DND-41 (cell line): ENCODE data around the gene ACIN1.

ENCODE experiments used
- ATAC-seq: fragments of 200-7000 bp; cut with Tn5 transposase; 3 replicates; pipeline ENCODE4 v1.9.1; 2021; ENCODE audit warnings: low read depth; ENCODE audit not compliant: insufficient read depth
- DNase-seq: peaks from one replicate; pipeline ENCODE4 v3.0.0-alpha.2; 2020
- H2AFZ ChIP-seq: 2 replicates; pipeline ENCODE4 v1.6.0; 2012; ENCODE audit warnings: low read depth, low read length
- H3K27ac ChIP-seq: 2 replicates; pipeline ENCODE4 v1.5.1; 2012; ENCODE audit warnings: low read length, inconsistent platforms
- H3K27me3 ChIP-seq: fragments of 200-600 bp; sonication (generic); 2 replicates; pipeline ENCODE4 v1.6.0; 2012; ENCODE audit warnings: low read length, mild to moderate bottlenecking, inconsistent platforms; ENCODE audit not compliant: insufficient read depth, poor library complexity
- H3K36me3 ChIP-seq: 2 replicates; pipeline ENCODE4 v1.5.1; 2012; ENCODE audit warnings: low read length, inconsistent platforms; ENCODE audit not compliant: insufficient read depth
- H3K4me1 ChIP-seq: 2 replicates; pipeline ENCODE4 v1.5.1; 2012; ENCODE audit warnings: mild to moderate bottlenecking, low read length; ENCODE audit not compliant: insufficient read depth
- H3K4me2 ChIP-seq: 2 replicates; pipeline ENCODE4 v1.6.0; 2012; ENCODE audit warnings: mild to moderate bottlenecking, moderate library complexity, low read length, inconsistent platforms; ENCODE audit not compliant: insufficient read depth
- H3K4me3 ChIP-seq, 2 experiments: fragments of 200-600 bp in 1 of 2; shearing (Covaris generic) in 1 of 2; 2 replicates each; pipeline ENCODE4 v1.5.1; 2012 to 2016; ENCODE audit warnings: inconsistent platforms in 2 of 2, low read length in 2 of 2, mild to moderate bottlenecking in 2 of 2, low read depth in 1 of 2, moderate library complexity in 1 of 2
- H3K79me2 ChIP-seq: 2 replicates; pipeline ENCODE4 v1.6.0; 2012; ENCODE audit warnings: low read length, inconsistent platforms; ENCODE audit not compliant: insufficient read depth
- H3K9ac ChIP-seq: 2 replicates; pipeline ENCODE4 v1.6.0; 2012; ENCODE audit warnings: low read depth, mild to moderate bottlenecking, inconsistent platforms, low read length, moderate library complexity
- H3K9me3 ChIP-seq: 2 replicates; pipeline ENCODE4 v1.5.1; 2012; ENCODE audit warnings: low read length, moderate library complexity, mild to moderate bottlenecking, inconsistent platforms; ENCODE audit not compliant: insufficient read depth, severe bottlenecking
- H4K20me1 ChIP-seq: 2 replicates; pipeline ENCODE4 v1.6.0; 2012; ENCODE audit warnings: low read length; ENCODE audit not compliant: insufficient read depth
- CTCF ChIP-seq: IDR thresholded peaks from 2 replicates; pipeline ENCODE4 v1.5.1; 2012; ENCODE audit warnings: borderline replicate concordance, low read length, moderate library complexity, mild to moderate bottlenecking; ENCODE audit not compliant: poor library complexity, severe bottlenecking; ENCODE audit errors: extremely low read depth
- EZH2 ChIP-seq: IDR thresholded peaks from 3 replicates; pipeline ENCODE4 v1.6.1; 2012; ENCODE audit warnings: borderline replicate concordance, low read depth, mild to moderate bottlenecking, moderate library complexity, low read length, inconsistent platforms; ENCODE audit not compliant: severe bottlenecking

The ACIN1 gene

GRCh38 chr14:23125933-23126524 is 31.1 kb upstream of the ACIN1 start:
- peaks cover 45% of the 10 kb centered on the region for H3K27me3 ChIP-seq
- no peak overlapping the region for H3K27ac ChIP-seq
- no peaks in the 10 kb centered on the region for H4K20me1 ChIP-seq
- no peak for DNase-seq
- TF ChIP-seq EZH2 (no peak), CTCF (no peak)
- no peak for ATAC-seq
- no peak overlapping the region for H2AFZ ChIP-seq
- no peak overlapping the region for H3K4me2 ChIP-seq
- H3K9ac ChIP-seq: no peak overlapping the region
- no peaks in the 10 kb centered on the region for H3K9me3 ChIP-seq
- H3K36me3 ChIP-seq: no peaks in the 10 kb centered on the region
- peaks cover 2% of the 10 kb centered on the region; the same call in 1 of the 2 replicates for H3K4me1 ChIP-seq
- no peak overlapping the region for H3K4me3 ChIP-seq
- H3K79me2 ChIP-seq: no peaks in the 10 kb centered on the region

DNA sequence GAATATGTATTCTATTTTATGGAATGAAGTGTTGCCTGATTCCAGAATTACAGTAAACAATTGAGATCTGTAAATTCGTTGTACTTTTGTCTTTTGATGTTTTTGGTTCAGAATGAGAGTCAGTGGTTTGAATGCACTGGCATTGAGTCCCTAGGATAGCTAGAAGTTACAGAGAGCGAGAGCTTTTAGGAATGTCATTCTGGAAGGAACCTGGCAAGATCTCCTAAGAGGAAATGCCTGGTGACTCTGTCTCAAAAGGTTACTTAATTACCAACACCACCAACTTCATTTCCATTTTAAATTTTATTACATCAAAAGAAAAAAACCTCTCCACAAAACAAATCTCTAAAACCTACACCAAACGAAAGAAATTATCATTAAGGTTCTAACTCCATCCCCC is 30.1 kb upstream of the ACIN1 start:
- peaks cover 41% of the 10 kb centered on the region for H3K27me3 ChIP-seq
- H3K27ac ChIP-seq: no peak overlapping the region
- H3K36me3 ChIP-seq: no peaks in the 10 kb centered on the region

DNA sequence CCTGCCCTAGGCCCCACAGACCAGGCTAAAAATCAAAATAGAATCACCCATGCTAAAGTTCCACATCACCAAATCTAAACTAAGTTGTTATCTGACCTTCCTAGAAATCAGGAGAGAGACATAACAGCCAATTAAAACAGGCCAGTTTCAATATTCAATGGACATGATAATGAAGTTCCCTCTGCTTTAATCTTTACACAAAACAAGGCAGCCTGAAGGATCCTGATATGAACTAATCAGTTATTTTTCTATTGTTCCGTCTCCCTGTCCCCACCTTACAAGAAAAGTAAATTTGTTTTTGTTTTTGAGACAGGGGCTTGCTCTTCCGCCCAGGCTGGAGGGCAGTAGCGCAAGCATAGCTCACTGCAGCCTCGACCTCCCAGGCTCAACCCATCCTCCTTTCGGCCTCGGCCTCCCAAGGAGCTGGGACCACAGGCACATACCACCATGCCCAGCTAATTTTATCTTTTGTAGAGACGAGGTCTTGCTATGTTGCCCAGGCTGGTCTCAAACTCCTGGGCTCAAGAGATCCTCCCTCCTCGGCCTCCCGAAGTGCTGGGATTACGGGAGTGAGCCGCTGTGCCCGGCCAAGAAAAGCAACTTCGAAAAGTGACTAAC is 29.5 kb upstream of the ACIN1 start:
- H3K4me1 ChIP-seq: peaks cover 5% of the 10 kb centered on the region; the same call in 1 of the 2 replicates
- no peak for DNase-seq
- no peaks in the 10 kb centered on the region for H3K9me3 ChIP-seq
- no peaks in the 10 kb centered on the region for H3K79me2 ChIP-seq
- TF ChIP-seq CTCF (no peak), EZH2 (no peak)
- ATAC-seq: no peak
- no peaks in the 10 kb centered on the region for H3K36me3 ChIP-seq
- H3K4me3 ChIP-seq: no peak overlapping the region
- H3K27ac ChIP-seq: no peak overlapping the region
- no peak overlapping the region for H3K4me2 ChIP-seq
- H3K9ac ChIP-seq: no peak overlapping the region
- no peak overlapping the region for H2AFZ ChIP-seq
- no peaks in the 10 kb centered on the region; the same call in 1 of the 2 replicates for H4K20me1 ChIP-seq
- H3K27me3 ChIP-seq: peaks cover 41% of the 10 kb centered on the region

More for the DNA sequence above, 30.1 kb upstream of the ACIN1 start:
- no peak overlapping the region for H3K9ac ChIP-seq
- H3K9me3 ChIP-seq: no peaks in the 10 kb centered on the region
- H3K4me1 ChIP-seq: peaks cover 5% of the 10 kb centered on the region; the same call in 1 of the 2 replicates
- H2AFZ ChIP-seq: no peak overlapping the region
- H3K4me2 ChIP-seq: no peak overlapping the region
- H3K4me3 ChIP-seq: no peak overlapping the region
- no peaks in the 10 kb centered on the region; the same call in 1 of the 2 replicates for H4K20me1 ChIP-seq
- TF ChIP-seq EZH2: no peak
- TF ChIP-seq CTCF: no peak
- DNase-seq (no peak), ATAC-seq (no peak)
- H3K79me2 ChIP-seq: no peaks in the 10 kb centered on the region
